HFF-Myc (cell line): ENCODE data around the gene PSMB1.

ENCODE experiments used
- DNase-seq: peaks from one replicate; pipeline ENCODE4 v3.0.0-alpha.2; 2011; ENCODE audit warnings: low read depth; ENCODE audit errors: extremely low read depth
- H3K4me3 ChIP-seq: replicated peaks from 2 replicates; pipeline ENCODE4 v1.5.1; 2011; ENCODE audit warnings: low read depth, mild to moderate bottlenecking, control low read depth, low read length
- CTCF ChIP-seq: IDR thresholded peaks from 2 replicates; pipeline ENCODE4 v1.5.1; 2012; ENCODE audit warnings: mild to moderate bottlenecking, low read depth, low read length, control low read depth; ENCODE audit errors: missing control alignments

The PSMB1 gene

DNA sequence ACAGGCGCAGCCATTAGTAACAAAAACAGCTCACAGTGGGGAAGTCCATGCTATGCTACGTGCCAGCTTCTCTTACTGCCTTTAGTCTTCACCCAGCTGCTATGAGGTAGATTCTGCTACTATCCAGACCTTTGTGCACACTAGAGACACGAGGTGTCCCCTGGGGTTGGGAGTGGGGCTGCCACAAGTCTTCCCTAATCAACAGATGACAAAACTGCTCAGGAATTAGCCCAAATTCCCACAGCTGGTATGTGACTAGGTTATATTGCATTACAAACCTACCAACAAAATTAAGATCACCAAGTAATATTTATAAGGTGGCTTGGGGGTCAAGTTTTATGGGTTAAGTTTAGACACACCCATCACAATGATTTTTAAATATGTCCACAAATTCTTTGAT is 63.3 kb downstream of the PSMB1 start:
- no peak for DNase-seq
- no peak for TF ChIP-seq CTCF

DNA sequence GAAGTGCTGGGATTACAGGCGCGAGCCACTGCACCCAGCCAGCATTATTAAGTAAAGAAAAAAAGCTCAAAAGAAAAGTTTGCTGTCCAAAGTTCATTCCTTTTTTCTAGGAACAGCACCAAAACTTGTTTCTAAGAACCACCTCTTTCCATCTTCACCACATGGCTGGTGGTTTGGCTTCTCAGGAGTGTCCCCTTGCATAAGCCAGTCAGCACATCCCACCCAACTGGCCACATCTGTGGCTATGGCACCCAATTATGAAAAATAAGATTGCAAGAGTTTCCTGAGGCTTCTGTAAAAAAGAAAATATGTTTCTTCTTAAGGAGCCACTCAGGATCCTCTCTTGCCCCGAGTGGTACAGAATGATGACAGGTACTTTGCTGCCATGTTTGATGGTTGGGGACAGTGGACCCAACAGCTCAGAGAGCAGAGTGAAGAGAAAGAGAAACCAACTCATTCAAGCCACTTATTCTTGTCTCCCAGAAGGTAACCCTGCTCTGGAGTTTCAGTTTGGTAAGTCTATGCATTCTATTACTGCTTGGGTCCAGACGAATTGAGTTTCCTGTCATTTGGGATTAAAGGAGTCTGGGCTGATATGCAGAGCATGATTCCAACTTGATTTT is 65.3 kb downstream of the PSMB1 start:
- no peak overlapping the region for H3K4me3 ChIP-seq
- no peak for TF ChIP-seq CTCF
- DNase-seq, result no peak

More for the DNA sequence above, 63.3 kb downstream of the PSMB1 start:
- no peak overlapping the region for H3K4me3 ChIP-seq

GRCh38 chr6:170485159-170485558 is 67.9 kb downstream of the PSMB1 start:
- no peak overlapping the region for H3K4me3 ChIP-seq
- no peak for DNase-seq
- no peak for TF ChIP-seq CTCF
